Activated CD4-positive, alpha-beta T cell treated with anti-CD3 and anti-CD28 coated beads, Interleukin-2, amount 50 U/mL, for 48 hours (primary cell): ENCODE measurements around the gene TIMM21.
A peak's percentile ranks its signal among the peaks of the same experiment; 100 is the strongest.

ENCODE experiments used
- DNase-seq, 2 experiments: peaks; one replicate each; pipeline ENCODE4 v3.0.0-alpha.2; 2020

The TIMM21 gene

DNA sequence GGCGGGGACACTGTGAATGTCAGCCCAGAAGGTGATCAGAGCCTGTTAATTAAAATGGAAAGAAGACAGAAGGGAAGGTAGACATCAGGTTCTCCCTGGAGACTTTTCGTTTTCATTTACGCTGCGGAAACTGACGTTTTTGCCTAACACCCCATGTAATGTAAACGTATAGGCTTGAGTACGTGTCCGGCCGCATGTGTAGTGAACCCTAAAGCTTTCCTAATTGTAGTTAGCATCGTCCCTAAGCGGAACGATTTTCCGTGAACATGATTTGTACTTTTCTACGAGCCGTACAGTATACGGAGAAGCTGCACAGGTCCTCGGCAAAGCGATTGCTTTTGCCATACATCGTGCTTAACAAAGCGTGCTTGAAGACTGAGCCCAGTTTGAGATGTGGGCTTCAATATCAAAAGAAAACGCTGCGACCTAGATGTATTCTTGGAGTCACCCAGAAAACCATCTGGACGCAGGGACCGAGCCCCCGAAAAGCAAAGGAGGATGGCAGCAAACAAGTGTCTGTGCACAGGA is 284 bp downstream of the TIMM21 start:
- DNase-seq: peak in 1 of 2 experiments; percentile 9

DNA sequence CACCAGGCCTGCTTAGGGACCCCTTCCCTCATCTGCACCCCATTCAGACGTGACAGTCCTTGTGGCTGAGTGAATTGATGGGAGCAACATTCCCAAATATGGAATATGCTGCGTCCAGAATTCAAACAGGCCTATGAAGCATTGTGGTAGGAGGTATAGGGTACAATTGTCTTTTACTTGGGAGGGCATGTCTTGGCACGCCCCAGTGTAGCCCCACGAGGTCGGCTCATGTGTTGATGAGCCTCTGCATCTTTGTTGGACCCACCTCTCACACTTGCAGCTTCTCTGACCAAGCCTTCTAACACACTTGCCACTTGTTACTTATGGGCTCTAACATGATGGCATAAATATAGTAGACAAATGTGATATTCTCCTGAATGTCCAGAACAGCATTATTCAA is 1.6 kb downstream of the TIMM21 start:
- DNase-seq: no peak

DNA sequence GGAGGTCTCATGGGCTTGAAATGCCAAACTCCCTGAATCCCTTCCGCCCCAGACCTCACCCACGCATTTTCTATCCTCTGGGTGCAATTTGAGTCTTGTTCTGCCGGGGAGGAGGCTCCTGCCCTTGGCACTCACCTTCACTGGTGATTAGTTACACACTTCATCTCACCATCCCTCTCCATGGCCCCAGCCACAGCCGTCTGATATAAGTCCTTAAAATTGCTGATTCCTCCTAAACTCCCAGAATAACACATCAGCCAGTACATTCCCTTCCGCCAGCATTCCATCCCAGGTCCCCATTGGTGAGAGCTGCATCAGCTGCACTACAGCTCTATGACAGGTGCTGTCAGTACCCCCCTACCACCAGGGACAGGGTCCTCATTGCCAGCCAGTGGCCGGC is 3.9 kb downstream of the TIMM21 start:
- no peak for DNase-seq

GRCh38 chr18:74152857-74153256 is 4.5 kb downstream of the TIMM21 start:
- DNase-seq: no peak

- no peak for DNase-seq
These were observed 5.1 kb downstream of the TIMM21 start for GRCh38 chr18:74153377-74153776.

- no peak for DNase-seq
These were observed 5.5 kb downstream of the TIMM21 start for GRCh38 chr18:74153793-74154192.

- no peak for DNase-seq
These were observed 6.4 kb downstream of the TIMM21 start for GRCh38 chr18:74154716-74155115.

DNA sequence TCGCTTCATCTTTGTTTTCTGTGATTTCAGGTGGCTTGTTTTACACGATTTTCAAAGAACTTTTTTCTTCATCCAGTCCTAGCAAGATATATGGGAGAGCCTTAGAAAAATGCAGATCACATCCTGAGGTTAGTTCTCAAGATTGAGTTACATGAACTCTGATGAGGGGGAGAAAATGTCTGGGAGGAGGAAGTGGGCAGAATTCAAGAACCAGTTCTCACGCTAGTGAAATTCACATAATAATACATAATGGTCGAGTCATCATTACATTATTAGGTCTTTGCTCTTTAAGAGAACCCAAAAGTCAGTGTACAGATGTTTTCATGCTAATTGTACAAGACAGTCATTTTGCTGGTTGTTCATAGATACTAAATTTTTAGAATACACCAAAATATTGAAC is 7.0 kb downstream of the TIMM21 start:
- no peak for DNase-seq

DNA sequence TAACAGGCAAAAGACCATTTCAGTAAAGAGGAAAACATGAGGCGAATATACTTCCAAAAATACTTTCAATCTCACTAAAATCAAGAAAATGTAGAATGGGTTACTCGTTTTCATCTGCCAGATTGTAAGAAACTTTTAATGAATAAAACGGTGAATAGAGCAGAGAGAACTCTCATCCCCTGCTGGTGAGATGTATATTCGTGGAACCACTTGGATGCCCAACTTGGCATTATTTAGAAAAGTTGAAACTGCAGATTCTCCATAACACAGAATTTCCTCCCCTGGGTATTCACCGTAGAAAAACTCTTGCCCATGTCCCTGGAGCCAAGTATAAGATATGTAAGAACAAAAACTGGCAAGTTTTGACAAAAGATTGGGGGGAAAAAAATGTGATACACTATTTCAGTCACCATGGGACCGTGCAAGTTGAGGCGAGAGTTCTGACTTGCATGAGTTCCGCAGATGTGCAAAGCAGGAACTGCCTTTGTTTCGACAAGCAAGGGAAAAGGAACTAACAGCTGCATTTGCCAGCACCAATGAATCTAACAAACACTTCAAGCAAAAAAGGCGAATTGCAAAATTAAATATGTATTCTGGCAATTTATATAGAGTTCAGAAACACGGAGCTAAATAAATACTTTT is 14.8 kb downstream of the TIMM21 start:
- DNase-seq: no peak

DNA sequence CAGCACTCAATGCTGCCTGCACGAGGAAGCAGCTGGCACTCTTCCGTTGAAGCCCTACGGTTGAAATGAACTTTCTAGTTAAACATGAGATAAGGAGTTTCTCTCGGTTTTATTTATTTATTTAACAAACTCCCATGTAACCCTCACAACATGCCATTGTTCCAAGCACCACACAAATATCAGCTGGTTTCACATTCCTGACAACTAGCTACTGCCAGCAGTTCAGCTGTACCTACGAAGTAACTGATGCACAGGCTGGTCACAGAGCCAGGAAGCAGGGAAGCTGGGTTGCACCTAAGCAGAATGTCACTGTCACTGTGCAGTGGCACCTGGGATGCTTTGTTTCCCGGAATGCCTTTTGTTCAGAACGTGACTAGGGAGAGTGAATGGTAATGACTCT is 18.1 kb downstream of the TIMM21 start:
- DNase-seq: no peak

DNA sequence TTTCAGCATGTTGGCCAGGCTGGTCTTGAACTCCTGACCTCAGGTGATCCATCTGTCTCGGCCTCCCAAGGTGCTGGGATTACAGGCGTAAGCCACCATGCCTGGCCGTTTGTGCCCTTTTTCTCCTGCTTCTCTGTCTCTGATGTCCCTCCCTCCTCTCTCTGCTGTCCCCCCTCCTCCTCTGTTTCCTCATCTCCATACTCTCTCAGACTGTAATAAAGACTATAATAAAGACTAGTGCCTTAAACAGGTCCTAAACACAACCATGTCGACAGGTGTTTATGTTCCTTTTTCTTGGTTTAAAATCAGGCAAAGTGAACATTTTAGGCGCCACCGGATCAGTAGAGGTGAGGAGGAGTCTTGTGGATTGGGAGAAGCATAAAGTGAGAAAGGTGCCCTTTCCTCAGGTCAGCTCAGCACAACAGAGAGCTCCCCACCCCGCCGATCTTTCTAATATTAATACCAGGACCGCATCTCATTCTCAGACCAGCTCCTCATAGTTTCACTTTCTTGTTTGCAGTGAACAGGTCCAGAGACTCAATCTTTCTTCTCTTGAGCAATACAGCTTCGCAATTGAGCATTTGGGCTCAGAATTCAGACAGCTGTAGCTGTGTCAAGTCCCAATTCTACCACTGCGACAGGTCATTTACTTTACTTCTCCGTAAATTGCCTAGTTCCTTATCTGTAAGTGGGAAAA is 23.7 kb downstream of the TIMM21 start:
- DNase-seq: no peak

GRCh38 chr18:74172697-74173433 is 24.5 kb downstream of the TIMM21 start:
- DNase-seq: no peak

DNA sequence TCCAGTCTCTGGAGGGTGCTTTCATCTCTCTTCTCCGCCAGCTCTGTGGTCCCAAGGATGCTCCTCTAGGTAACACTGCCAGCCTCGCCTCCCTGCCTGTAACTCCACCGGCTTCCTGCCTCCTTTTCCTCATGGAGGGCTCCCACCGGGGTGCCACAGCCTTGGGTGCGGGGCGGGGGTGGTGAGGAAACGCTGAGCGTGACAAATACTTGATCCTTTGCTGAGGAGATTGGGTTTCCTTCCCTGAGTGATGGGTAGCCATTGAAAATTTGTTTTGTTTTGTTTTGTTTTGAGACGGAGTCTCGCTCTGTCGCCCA is 25.1 kb downstream of the TIMM21 start:
- no peak for DNase-seq

- no peak for DNase-seq
These were observed 27.3 kb downstream of the TIMM21 start for GRCh38 chr18:74175658-74176057.

DNA sequence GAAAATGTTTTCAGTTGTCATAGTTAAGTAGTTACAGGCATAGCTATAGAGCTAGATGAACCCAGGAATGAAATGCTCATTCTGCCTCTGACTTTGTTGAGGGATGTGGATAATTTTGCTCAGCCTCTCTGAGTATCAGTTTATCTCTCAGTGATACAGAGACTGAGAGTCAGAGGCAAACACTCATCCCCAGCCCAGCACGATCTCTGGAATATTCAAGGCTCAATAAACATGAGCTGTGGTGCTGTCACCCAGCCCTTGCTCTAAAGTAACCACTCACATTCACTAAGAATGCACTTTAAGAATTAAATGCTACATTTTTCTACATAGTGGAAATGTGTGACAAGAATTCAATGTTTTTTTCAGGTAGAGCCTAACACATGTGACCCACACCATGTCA is 30.6 kb downstream of the TIMM21 start:
- no peak for DNase-seq

DNA sequence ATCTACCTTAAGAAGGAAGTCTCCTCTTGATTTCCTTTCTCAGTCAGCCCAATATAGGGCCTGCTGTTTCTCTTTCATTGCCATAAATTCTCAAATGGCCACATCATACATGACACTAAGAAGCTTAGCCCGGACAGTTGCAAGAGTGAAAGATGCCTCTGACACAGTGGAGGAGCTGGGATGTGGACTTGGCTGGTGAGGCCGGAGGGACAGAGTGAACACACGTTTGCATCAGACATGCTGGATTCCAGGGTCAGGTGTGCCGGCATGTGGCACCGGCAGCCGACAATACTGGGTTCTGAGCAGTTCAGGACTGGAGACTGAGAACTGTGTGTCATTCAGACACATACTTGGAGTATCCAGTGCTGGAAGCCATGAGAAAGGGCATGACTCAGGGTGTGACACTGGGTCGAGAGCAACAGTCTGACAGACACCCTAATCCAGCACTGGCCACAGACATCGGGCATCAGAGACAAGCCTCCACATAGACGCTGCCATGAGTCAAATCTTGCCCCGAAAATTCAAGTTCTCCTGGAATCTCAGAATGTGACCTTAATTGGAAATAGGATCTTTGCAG is 31.4 kb downstream of the TIMM21 start:
- DNase-seq: no peak

DNA sequence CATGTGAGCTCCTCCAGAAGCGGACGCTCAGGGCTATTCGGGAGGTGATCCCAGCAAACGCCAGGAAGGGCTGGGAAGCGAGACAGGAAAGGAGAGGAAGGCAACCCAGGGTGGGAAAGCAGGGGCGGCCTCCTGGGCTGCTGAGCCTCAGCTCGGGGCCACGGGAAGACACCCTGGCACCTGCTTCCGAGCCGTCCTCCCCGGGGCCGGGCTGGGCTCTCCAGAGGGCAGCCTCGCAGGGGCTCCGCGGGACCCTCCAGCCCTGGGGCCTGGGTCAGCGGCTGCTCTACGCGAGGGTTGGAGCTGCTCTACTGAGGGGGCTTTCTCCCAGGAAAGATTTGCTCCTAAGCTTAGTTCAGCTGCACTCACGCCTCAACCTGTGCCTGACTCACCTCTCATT is 34.0 kb downstream of the TIMM21 start:
- no peak for DNase-seq

DNA sequence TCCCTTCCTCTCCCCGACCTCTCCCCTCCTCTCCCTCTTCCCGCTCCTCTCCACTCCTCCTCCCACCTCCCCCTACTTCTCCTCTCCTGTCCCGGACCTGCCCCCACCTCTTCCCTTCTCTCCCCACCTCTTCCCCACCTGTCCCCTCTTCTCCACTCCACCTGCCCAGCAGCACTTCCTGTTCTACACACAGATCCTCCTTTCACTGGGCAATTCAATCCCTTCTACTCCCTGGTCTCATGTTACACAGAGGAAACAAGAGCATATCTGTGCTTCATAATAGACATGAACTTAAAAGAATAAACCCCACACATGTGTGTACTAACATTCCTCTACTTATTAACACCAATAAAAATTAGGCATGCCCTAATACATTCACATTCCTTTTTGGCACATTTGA is 34.8 kb downstream of the TIMM21 start:
- DNase-seq: no peak

DNA sequence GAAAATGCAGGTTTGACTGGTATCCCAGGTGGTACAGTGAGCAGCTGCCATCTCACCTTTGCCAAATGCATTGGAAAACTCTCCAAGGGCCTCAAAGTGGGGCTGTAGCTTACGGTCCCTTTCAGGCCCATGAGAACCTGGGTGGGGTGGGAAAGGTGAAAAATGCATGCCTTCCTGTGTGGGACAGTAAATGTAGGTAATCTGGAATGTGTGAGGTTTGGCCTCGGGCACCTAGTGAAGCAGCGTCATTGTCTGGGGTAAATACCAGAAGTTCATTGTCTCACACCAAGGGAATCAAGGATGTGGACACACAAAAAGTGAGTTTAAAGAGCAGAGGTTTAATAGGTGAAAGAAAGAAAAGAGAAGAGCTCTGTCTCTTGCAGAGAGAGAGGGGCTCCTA is 36.6 kb downstream of the TIMM21 start:
- DNase-seq: no peak

GRCh38 chr18:74185860-74186259 is 37.5 kb downstream of the TIMM21 start:
- no peak for DNase-seq

GRCh38 chr18:74186661-74187060 is 38.3 kb downstream of the TIMM21 start:
- DNase-seq: no peak

- no peak for DNase-seq
These were observed 41.8 kb downstream of the TIMM21 start for GRCh38 chr18:74190086-74190485.

DNA sequence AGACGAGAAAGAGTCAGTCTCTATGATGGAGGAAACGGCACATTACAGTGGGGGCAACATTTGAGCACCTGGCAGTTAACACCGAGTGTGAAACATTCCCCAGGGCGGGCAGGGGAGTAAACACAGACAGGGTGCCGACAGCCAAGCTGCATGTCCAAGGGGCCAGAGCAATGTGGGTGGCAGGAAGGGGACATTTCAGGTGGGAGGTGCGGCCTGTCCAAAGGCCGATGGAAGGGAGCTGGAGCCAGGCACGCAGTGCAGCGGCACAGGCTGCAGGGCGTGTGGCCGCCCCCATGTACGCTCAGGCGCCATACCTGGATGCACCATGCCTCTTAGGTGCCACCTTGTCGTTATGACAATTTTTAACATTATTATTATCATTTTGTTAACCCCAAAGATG is 43.3 kb downstream of the TIMM21 start:
- no peak for DNase-seq

- no peak for DNase-seq
These were observed 46.4 kb downstream of the TIMM21 start for GRCh38 chr18:74194691-74195090.
